Ectodermal cell (in vitro differentiated cells): ENCODE measurements around the gene ADGRA1.

Experiments used
- H3K27ac ChIP-seq: 2 replicates; pipeline ENCODE4 v1.7.0; 2013; ENCODE audit warnings: mild to moderate bottlenecking, low read depth, low read length; ENCODE audit not compliant: insufficient read depth, poor library complexity, severe bottlenecking
- H3K27me3 ChIP-seq: 2 replicates; pipeline ENCODE4 v1.7.0; 2013; ENCODE audit warnings: mild to moderate bottlenecking, low read length; ENCODE audit not compliant: insufficient read depth, control insufficient read depth, poor library complexity, severe bottlenecking
- H3K36me3 ChIP-seq: one replicate; pipeline ENCODE4 v1.7.0; 2013; ENCODE audit warnings: low read length; ENCODE audit not compliant: control insufficient read depth, insufficient read depth
- H3K4me1 ChIP-seq: one replicate; pipeline ENCODE4 v1.7.0; 2013; ENCODE audit warnings: low read length; ENCODE audit not compliant: control insufficient read depth, insufficient read depth
- H3K4me3 ChIP-seq: 2 replicates; pipeline ENCODE4 v1.7.0; 2013; ENCODE audit warnings: low read depth, low read length, control low read depth; ENCODE audit not compliant: insufficient read depth
- H3K9me3 ChIP-seq: 2 replicates; pipeline ENCODE4 v1.7.0; 2013; ENCODE audit warnings: mild to moderate bottlenecking, low read length, moderate library complexity; ENCODE audit not compliant: control insufficient read depth
- WGBS, 2 experiments: methylation state at CpG; one replicate each; pipeline ENCODE4 v1.1.7; 2013; ENCODE audit warnings: missing lambda C conversion rate in 2 of 2; 5-methylcytosine and 5-hydroxymethylcytosine counted together

Gene ADGRA1

DNA sequence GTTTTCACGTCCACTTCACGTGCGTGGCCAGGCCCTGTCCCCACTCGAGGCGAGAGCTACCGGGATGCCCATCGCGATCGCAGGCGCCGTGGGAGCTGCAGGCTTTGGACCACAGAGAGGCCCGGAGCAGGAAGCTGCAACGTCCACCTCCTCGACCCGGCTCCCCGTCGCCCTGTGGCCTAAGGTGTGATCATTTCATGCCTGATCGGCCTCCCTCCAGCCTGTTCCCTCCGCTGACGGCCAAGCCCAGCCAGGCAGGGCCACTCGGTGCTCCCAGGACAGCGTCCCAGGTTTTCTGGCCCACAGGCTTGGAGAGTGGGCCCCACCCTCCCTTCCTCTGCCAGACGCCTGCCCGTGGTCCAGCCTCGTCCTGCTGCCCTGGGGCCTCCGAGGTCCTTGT lies 91.9 kb downstream of the ADGRA1 start:
- Histone ChIP-seq H3K4me3 (no peak overlapping the region), H3K9me3 (no peaks in the 10 kb centered on the region), H3K36me3 (no peaks in the 10 kb centered on the region), H3K27ac (no peak overlapping the region), H3K4me1 (no peaks in the 10 kb centered on the region), H3K27me3 (no peaks in the 10 kb centered on the region)
- WGBS, 2 experiments = 89% methylated on average over 26 of the region's 26 CpGs

DNA sequence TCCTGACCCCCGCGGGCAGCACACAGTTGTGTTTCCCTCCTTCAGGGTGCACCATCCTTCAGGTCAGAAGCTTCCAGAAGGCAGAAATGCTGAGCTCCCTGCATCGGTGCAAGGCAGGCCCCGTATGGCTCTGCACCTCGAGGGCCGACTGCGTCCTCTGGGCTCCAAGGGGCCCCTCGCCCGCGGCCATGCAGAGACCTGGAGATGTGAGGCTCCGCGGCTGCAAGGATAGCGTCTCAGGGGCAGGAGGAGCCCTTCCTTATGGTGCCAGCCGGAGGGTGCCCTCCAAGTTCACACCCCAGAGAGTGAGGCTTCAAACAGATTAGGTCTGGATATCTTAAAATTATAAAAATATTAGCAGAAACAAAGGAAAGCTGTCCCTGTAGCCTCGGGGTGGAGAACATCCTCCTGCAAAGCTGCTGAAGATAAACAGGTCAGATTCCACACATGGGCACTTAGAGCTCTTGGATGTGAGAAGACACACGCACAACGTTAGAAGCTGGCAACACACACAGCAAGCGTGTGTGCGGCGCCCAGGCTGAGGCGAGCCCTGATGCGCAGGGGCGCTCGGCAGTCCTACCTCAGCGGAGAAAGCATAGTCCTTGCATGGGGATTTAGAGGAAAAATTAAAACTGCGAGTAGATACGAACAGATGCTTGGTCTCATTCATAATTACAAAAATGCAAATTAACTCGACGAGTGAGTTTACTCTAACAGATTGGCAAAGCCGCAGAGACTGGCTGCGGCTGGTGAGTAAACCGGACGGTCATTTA lies 92.7 kb downstream of the ADGRA1 start:
- Histone ChIP-seq H3K36me3 (no peaks in the 10 kb centered on the region), H3K27ac (no peak overlapping the region), H3K4me3 (no peak overlapping the region), H3K9me3 (no peaks in the 10 kb centered on the region), H3K4me1 (no peaks in the 10 kb centered on the region), H3K27me3 (no peaks in the 10 kb centered on the region)
- 95 to 96% methylated on average over 33 of the region's 33 CpGs for WGBS, 2 experiments

DNA sequence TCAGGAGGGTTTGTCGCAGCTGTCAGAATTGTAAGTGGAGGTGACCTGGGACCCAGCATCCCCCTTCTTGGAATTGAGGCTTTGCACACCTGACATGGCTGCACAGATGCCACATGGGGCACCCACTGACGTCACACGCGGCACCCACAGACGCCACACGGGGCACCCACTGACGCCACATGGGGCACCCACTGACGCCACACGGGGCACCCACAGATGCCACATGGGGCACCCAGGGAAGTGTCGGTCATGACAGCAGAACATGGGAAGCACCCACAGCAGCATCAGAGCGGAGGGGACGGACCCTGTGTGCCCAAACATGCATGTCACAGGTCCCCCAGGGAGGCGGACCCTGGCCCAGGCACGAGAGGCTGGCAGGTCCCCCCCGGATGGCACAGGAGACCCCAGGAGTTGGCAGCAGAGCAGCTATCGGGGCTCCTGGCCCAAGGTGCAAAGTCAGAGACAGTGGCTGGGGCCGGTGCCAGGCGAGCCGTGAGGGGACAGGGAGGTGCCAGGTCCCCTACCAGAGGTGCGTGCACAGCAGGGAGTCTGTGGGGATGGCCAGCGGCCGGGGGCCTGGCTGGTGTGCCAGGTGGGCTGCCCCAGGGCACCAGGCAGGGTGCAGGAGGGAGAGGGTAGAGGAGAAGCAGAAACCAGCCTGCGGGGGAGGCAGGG lies 93.4 kb downstream of the ADGRA1 start:
- Histone ChIP-seq H3K27me3 (no peaks in the 10 kb centered on the region), H3K27ac (no peak overlapping the region), H3K4me3 (no peak overlapping the region), H3K4me1 (peaks cover 3% of the 10 kb centered on the region), H3K36me3 (no peaks in the 10 kb centered on the region), H3K9me3 (no peaks in the 10 kb centered on the region)
- 95% methylated on average over 23 of the region's 23 CpGs for WGBS, 2 experiments
